Stimulated activated CD4-positive, alpha-beta T cell treated with anti-CD3 and anti-CD28 coated beads, Interleukin-4, amount 100 ng/mL, for 48 hours (primary cell): Measurements from ENCODE around the gene TUFT1.

Source experiments
- DNase-seq, 2 donors: peaks; one replicate each; pipeline ENCODE4 v3.0.0-alpha.2; 2020; ENCODE audit warnings: low read depth in 2 of 2

TUFT1 gene

GRCh38 chr1:151537112-151537511 lies 3.0 kb upstream of the TUFT1 start:
- DNase-seq: no peak

DNA sequence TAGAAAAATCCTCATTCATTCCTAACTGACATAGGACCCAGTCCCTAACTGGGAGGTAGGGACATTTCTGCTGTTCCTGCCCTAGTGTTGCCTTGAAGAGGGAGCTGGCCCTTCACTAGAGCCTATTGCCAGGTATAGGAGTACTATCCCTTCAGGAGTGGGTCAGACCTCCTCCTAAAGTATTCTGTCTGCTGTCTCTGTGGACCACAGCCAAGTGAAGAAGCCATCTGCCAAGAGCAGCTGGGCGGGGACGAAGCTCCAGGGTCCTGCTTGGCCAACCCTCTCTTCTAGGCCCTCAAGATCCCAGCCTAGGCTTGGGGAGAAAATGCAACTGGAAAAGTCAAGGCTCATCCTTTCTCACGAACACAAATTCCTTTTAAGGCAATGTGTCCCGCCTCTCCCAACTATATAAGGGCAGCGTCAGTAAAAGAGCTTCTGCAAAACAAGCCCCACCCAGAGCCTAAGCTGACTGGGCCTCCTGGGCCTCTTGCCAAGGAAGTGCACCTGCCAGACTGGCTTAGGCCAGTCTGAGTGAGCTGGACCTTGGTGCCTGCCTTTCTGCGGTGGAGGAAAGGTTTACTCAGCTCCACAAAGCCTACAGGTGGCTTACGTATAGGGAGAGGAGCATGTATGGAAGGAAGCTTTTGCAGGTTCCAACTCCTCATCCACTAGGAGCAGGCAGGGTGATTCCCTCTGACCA lies 638 bp upstream of the TUFT1 start:
- DNase-seq: no peak

GRCh38 chr1:151540982-151541377 lies 871 bp downstream of the TUFT1 start:
- no peak for DNase-seq

DNA sequence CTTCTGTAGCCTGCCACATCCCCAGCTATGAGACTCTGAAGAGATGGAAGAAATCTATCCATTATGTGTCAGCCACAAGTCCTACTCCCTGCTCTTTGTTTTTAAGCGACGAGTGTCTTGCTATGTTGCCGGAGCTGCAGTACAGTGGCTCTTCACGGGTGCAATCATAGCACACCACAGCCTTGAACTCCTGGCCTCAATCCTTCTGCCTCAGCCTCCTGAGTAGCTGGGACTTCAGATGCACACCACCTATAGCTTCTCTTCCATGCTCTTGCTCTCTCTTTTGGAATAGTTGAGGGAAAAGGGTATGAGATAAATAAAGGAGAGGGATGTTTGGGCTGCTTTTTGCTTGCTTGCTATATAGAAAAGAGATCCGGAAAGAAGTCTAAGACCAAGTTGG lies 1.6 kb downstream of the TUFT1 start:
- DNase-seq: no peak

GRCh38 chr1:151542710-151543129 lies 2.6 kb downstream of the TUFT1 start:
- no peak for DNase-seq

DNA sequence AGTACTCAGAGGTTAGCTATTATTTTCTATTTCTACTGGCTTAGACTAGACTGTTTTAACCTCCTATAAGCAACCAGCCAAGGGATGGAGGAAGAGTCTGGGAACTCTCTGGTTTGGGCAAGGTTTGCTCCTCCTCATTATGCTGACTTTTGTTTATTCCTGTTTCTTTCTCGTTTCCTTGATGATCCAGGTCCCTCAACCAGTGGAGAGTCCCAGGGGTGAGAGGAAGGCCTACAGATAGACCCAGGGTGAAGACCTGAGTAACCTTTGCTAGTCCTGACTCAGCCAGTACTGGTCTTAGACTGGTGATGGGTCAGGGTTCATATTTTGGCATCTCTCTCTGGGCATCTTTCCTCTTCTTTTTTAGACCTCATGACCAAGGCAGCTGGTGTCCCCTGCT lies 5.4 kb downstream of the TUFT1 start:
- no peak for DNase-seq

DNA sequence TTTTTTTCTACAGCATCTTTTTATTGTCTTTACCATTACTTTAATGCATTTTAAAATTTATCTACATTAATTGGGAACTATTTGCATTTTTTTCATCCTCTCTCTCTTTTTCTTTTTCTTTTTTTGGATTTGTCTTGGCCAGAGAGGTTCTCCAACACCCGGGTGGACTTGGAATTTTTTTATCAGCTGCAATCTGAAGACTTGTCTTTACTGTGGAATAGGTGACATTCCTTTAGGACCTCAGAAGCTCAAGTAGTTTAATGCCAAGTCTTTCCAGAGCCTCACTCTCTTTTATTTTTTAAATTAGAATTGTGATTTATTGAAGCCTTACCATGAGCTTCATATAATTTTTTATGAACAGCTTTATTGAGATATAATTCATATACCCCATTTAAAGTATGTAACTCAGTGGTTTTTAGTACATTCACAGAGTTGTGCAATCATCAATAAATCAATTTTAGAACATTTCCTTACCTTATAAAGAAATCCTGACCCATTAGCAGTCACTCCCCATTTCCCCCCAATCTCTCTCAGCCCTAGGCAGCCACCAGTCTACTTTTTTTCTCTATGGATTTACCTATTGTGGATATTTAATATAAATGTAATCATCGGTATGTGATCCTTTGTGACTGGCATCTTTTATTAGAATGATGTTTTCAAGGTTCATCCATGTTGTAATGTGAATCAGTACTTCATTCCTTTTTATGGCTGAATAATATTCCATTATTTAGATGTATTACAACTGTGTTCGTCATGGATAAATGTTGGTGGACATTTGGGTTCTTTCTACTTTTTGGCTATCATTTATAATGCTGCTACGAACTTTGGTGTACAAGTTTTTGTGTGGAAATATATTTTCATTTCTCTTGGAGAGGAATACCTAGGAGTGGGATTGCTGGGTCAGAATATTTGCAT lies 6.2 kb downstream of the TUFT1 start:
- DNase-seq: no peak

DNA sequence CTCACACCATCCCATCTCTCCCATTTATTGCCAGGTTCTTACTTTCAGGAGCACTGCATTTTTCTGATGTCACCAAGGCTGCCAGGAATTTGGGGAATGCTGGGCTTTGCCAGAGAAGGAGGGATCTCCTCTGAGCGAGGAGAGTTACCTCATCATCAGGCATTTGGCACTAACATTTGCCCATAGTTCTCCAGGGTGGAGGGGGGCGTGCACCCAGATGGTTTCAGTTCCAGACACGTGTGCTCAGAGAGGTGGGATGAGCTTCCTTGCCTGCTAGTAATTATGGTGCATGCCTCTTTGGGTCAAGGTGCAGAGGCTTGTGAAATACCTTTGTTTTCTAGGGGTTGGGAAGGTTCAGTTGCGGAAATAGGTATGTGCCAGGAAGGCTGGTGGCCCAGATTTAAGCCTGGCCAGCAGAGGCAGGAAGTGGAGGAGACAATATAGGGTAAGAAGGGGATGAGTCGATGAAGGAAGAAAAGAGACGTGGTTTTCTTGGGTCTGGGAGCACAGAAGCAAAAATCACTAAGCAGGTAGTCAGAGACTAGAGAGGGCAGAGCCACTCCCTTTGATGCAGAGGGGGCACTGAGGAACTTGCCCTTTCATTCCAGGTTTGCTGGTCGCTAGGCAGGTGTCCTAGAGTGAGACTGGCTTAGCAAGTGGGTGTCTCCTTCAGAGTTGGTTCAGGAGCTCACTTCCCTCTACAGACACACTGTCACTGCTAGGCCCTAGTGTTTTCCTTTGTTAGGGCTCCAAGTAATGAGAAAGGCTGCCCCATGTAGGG lies 7.2 kb downstream of the TUFT1 start:
- DNase-seq: no peak

- no peak for DNase-seq
Observed at GRCh38 chr1:151547900-151548230, 7.8 kb downstream of the TUFT1 start.

DNA sequence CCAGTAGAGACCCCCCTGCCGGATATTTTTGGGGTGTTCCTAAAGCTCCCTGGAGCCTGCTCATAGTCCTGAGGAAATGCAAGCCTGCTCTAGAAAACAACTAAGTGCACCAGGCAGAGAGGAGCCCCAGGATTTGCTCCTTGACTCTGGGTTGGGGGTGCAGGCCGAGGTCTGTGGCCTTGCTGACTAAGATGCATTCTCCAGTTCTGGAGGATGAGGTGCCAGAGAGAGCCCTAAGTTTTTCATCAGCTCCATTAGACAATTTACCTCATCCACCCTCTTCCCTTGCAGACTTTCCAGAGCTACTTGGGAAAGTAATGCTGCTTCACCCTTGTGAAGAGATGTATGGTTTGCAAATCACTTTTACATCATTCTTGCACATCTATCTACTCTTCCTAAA lies 9.1 kb downstream of the TUFT1 start:
- DNase-seq: no peak

DNA sequence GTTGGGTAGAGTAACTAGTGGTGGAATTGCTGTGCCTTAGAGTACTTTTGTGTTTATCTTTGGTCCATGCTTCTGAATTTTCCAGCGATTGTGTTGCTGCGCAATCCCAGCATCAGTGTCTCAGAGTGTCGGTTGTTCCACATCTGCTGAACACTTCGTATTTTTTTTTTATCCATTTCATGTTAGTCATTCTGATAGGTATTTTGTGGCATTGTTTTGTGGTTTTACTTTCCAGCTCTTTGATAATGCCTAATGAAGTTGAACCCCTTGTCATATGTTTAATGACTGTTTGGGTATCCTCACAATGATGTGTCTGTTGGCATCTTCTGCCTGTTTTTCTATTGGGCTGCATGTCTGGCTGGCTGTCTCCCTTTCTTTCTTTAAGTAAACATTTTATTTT lies 13.6 kb downstream of the TUFT1 start:
- DNase-seq: no peak

DNA sequence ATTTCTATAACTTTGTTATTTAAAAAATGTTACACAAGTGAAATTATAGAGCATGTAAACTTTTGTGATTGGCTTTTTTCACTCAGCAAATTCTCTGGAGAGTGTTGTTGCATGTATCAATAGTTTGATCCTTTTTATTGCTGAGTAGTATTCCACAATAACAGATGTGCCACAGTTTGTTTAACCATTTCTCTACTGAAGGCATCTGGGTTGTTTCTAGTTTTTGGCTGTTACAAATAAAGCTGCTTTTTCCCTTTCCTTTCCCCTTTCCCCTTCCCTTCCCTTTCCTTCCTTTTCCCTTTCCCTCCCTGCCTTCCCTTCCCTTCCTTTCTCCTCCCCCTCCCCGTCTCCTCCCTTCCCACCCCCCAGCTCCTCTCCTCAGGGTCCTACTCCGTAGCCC lies 15.9 kb downstream of the TUFT1 start:
- no peak for DNase-seq

DNA sequence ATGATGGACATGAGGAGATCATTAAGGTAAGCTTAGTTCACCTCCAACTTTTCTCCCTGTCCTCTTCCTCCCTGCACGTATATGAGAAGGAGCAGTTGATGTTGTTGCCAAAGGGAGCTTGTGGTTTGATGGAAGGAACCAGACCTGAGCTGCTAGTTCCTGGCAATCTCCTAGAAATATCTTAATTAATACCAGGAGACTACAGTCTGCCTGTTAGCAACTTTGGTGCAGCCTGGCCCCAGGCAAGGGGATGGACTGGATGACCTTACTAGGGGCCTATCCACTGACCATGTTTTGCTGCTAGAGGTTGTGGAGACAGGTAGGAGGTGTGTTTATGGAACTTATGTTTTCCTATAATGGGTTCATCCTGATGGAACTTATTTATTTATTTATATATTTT lies 22.6 kb downstream of the TUFT1 start:
- no peak for DNase-seq

DNA sequence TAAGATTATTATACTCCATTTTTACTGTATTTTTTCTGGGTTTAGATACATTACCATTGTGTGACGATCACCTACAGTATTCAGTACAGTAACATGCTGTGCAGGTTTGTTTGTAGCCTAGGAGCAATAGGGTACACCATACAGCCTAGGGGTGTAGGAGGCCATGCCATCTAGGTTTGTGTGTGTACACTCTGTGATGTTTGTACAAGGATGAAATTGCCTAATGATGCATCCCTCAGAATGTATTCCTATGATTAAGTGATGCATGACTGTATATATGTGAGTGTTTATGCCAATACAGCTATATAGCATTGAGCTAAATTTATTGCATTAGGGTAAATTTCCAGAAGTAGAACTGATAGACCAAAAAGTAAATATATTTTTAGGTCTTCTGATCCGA lies 23.3 kb downstream of the TUFT1 start:
- no peak for DNase-seq

DNA sequence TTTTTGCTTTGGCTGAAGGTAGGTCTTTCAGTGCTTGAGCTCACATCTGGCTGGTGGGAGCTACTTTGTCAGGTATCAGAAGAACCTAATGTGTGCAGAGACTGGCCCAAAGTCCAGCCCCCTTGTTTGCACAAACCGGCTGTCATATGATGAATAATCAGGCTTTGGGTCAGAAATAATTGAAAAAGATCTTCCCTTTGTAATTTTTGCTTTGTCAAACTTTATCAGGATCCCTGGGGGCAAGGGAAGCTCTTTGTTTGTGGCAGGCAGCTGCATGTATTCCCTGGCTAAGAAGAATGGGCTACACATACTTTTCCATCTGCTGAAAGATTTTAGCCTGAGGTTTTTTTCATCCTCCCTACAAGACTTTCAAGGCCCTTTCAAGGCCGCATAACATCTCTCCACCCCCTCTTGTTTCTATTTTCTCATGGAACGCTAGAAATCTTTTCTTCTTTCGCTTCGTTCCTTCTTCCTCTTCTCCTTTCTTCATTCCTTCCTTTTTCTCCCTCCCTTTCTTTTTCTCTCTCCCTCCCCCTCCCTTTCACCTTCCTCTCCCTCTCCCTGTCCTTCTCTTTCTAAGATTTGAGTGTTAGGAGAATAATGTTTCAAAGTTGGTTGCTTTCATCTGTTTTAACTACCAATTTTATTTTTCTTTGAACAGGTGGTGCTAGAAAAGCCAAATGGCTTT lies 25.5 kb downstream of the TUFT1 start:
- DNase-seq: no peak

DNA sequence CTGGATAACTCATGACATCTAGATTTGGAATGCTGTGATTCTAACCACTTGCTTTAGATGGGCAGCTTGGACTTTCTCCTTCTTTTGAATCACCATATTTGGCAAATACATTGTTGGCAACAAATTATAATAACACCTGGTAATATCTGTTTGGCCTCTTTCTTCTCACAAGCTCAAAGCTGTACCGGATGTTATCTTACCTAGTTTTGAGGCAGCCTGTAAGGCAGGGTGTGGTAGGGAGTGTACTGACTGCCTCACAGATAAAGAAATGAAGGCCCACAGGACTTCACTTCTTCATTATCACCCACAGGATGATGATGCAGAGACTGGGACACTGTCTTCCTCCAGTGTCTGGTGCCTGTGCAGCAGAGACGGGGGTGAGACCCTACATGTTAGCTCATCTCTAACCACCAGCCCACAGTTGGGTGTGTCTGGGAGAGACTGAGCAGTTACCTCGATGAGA lies 28.5 kb downstream of the TUFT1 start:
- DNase-seq: no peak

GRCh38 chr1:151570819-151571218 lies 30.7 kb downstream of the TUFT1 start:
- no peak for DNase-seq

DNA sequence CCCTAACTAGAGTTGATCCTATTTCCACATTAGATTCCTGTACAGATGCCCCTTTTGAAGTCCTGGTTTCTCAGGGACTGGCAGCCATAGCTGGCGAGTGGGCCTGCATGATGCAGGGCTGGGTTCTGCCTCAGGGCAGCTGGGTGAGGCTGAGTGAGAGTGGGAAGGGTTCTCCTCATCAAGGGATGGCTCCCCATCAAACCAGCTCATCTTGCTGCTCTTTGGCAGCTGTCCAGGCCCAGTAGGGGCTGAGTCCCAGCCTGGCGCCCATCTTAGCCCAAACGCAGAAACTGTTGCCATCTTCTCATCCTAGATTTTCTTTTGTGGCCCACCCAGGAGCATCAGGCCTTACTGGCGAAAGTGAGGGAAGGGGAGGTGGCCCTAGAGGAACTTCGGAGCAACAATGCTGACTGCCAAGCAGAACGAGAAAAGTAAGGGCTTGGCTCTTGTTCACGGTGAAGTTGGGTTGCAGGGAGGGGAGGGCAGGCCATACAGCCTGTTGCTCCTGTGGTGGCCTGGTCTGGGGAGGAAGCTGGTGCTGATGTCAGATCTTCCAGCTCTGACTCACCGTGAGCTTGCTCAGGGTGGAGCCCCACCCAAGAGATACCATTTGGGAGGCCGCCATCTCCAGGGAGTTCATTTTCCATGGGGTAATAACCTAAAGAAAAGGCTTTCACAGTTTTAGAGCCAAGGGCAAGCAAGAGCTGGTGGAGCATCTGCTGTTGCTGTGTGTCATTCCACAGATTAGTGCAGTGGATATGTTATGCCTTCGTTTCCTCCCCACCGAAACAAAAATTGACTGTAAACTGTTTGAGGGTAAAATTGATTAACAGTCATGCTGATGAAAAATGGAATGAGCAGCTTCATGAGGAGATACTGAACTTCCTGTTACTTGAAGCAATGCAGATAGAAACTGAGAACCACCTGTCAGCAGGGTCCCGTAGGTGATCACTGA lies 34.7 kb downstream of the TUFT1 start:
- DNase-seq: no peak

GRCh38 chr1:151577173-151577572 lies 37.1 kb downstream of the TUFT1 start:
- no peak for DNase-seq

- DNase-seq: no peak
Observed at GRCh38 chr1:151578941-151579340, 38.8 kb downstream of the TUFT1 start.
